PFSK-1 (cell line): ENCODE measurements around the gene C6orf120.

Experiments used
- FOXP2 ChIP-seq: optimal IDR thresholded peaks from 2 replicates; pipeline ENCODE3; 2011; ENCODE audit warnings: borderline replicate concordance, control low read depth, inconsistent platforms; ENCODE audit not compliant: insufficient read depth; ENCODE audit errors: extremely low read length, extremely low read depth
- POLR2AphosphoS5 ChIP-seq: IDR thresholded peaks from 2 replicates; pipeline ENCODE4 v1.6.1; 2012; ENCODE audit warnings: low read depth, mild to moderate bottlenecking, control low read depth, low read length, moderate library complexity
- SIN3A ChIP-seq: IDR thresholded peaks from 2 replicates; pipeline ENCODE4 v1.6.1; 2012; ENCODE audit warnings: mild to moderate bottlenecking, low read length, moderate library complexity, borderline replicate concordance; ENCODE audit not compliant: insufficient read depth
- TAF1 ChIP-seq: IDR thresholded peaks from 2 replicates; pipeline ENCODE4 v1.6.1; 2012; ENCODE audit warnings: low read length, control low read depth, borderline replicate concordance; ENCODE audit not compliant: insufficient read depth
- TF ChIP-seq, protein P1 (sequence below), 2 experiments: IDR thresholded peaks; 2 replicates each; pipeline versions ENCODE4 v1.6.1 to v1.8.0; 2011 to 2012; ENCODE audit warnings: low read depth in 2 of 2, low read length in 2 of 2, control low read depth in 1 of 2, inconsistent platforms in 1 of 2, mild to moderate bottlenecking in 1 of 2, moderate library complexity in 1 of 2; ENCODE audit not compliant: insufficient read depth in 1 of 2

C6orf120 gene

DNA sequence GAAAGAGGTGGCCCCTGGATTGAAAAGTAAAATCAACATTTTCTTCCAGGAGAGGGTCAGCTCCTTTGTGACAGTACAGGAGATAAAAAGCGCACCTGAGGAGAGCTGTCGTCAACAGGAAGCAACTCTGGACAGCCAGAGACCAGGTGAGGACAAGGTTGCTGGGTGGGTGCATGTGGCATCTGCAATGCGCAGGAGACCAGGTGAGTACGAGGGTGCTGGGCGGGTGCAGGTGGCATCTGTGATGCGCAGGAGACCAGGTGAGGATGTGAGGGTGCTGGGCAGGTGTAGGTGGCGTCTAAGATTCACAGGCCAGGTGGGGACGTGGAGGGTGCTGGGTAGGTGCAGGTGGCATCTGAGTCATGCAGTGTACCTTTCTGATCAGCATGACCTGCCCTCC is 38.5 kb upstream of the C6orf120 start:
- TF ChIP-seq FOXP2 (no peak), SIN3A (no peak), TAF1 (no peak), POLR2AphosphoS5 (no peak)
- TF ChIP-seq, protein P1, sequence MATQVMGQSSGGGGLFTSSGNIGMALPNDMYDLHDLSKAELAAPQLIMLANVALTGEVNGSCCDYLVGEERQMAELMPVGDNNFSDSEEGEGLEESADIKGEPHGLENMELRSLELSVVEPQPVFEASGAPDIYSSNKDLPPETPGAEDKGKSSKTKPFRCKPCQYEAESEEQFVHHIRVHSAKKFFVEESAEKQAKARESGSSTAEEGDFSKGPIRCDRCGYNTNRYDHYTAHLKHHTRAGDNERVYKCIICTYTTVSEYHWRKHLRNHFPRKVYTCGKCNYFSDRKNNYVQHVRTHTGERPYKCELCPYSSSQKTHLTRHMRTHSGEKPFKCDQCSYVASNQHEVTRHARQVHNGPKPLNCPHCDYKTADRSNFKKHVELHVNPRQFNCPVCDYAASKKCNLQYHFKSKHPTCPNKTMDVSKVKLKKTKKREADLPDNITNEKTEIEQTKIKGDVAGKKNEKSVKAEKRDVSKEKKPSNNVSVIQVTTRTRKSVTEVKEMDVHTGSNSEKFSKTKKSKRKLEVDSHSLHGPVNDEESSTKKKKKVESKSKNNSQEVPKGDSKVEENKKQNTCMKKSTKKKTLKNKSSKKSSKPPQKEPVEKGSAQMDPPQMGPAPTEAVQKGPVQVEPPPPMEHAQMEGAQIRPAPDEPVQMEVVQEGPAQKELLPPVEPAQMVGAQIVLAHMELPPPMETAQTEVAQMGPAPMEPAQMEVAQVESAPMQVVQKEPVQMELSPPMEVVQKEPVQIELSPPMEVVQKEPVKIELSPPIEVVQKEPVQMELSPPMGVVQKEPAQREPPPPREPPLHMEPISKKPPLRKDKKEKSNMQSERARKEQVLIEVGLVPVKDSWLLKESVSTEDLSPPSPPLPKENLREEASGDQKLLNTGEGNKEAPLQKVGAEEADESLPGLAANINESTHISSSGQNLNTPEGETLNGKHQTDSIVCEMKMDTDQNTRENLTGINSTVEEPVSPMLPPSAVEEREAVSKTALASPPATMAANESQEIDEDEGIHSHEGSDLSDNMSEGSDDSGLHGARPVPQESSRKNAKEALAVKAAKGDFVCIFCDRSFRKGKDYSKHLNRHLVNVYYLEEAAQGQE (IDR thresholded peaks at IDR 0.05; ENCODE audit: insufficient read depth in 1 of 2, low read depth in 2 of 2, low read length in 2 of 2) = no peak

DNA sequence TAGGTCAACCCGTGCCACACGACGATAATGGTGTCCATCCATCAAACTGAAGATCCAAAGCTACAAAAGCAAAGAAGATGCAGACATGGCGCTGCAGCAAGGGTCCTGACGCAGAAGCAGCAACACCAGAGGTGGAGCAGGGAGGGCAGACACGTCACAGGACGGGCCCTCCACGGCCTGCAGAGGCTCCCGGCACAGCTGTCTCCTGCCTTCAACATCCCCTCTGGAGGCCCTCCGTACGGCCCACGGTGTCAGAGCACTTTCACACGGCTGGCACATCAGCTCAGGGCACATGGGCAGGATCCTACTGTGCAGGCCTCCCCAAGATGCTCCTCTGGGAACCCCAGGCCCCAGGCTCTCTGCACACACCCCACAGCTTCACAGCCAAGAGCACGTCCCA is 37.7 kb upstream of the C6orf120 start:
- TF ChIP-seq FOXP2 = no peak
- TF ChIP-seq SIN3A = no peak
- no peak for TF ChIP-seq TAF1
- TF ChIP-seq, protein P1 (IDR thresholded peaks at IDR 0.05; ENCODE audit: insufficient read depth in 1 of 2, low read depth in 2 of 2, low read length in 2 of 2) = no peak
- no peak for TF ChIP-seq POLR2AphosphoS5

DNA sequence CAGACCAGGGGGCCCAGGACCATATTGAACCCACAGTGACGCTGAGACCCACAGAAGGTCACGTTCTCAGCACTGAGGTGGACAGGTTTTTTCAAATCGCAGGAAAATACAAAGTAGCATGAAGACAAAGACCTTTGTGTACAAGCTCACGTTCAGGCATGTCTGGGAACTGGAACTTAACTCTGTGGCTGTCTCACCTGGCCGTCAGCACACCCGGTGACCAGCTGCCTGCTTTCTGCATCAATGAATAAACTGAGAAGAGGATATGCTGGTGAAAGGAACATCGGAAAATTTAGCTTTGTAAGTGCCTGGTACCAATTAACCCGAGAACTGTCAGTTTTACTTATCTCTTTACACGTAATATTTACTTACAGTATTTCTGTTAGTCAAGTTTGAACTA is 36.6 kb upstream of the C6orf120 start:
- no peak for TF ChIP-seq TAF1
- no peak for TF ChIP-seq POLR2AphosphoS5
- TF ChIP-seq, protein P1 (IDR thresholded peaks at IDR 0.05; ENCODE audit: insufficient read depth in 1 of 2, low read depth in 2 of 2, low read length in 2 of 2) = no peak

DNA sequence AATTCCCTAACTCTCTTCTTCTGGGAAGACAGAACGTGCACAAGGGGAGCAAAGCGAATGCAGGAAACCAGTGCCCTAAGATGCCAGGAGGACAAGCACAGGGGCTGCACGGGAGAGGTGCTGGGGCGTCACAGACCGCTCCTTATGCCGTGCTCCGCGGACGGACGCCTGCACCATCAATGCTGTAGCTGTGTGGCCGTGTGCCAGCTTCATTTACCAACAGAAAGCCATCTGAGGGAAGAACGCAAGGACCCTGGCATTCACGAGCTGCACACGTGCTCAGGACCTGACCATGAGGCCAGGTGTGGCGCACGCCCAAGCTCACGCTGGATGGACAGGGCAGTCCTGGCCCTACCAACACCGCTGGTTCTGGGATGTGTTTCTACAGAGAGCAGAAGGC is 35.5 kb upstream of the C6orf120 start:
- no peak for TF ChIP-seq TAF1
- no peak for TF ChIP-seq SIN3A
- no peak for TF ChIP-seq POLR2AphosphoS5
- TF ChIP-seq, protein P1 (IDR thresholded peaks at IDR 0.05; ENCODE audit: insufficient read depth in 1 of 2, low read depth in 2 of 2, low read length in 2 of 2) = no peak
- no peak for TF ChIP-seq FOXP2

DNA sequence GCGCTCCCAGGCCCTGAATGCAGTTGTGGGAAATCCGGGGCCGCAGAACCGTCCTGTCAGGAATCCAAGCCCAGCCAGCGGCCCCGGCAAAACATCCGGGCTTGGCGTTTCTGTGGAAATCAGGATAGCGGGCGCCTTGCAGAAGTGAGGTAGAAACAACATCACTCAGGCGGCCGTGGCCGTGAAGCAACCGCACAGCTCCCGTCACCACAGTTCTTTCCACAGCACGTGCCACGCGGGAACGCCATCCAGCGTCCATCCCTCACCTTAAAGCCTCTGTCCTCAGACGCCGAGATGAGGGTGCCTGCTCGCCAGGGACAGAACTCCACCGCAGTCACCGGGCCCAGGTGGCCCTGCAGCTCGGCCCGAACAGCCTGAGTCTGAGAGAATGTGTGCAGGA is 34.2 kb upstream of the C6orf120 start:
- TF ChIP-seq POLR2AphosphoS5 (no peak), SIN3A (no peak), TAF1 (no peak), FOXP2 (no peak)
- TF ChIP-seq, protein P1 (IDR thresholded peaks at IDR 0.05; ENCODE audit: insufficient read depth in 1 of 2, low read depth in 2 of 2, low read length in 2 of 2) = no peak
